ENCODE results near the gene RAB27B.
"Not testable (repeated sequence)": the region's sequence is repeated elsewhere in the genome, so short reads cannot be mapped to it uniquely, and the experiment has no call there.

Gene RAB27B

DNA sequence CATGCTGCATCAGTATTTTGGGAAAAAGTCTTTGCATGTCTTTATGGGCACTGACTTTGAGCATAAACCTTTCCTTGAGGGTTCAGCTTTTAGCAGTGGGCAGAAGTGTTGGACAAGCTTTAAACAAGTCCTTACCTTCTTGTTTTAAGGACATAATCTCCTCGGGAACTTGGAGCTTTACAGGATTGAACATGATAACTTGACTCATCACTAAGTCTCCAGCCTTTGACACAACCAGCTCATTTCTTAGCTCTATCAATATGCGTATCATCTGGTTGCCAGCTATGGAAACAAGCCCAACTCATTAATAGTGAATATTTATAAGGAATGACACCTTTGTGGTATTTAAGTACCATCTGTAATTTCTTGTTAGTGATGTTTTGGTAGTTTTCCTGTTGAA is 21.0 kb upstream of the RAB27B start:
- Histone ChIP-seq H3K36me3 (ENCODE audit: control insufficient read depth, insufficient read depth, low read length) (no peaks in the 10 kb centered on the region), H3K27ac (ENCODE audit: low read depth, low read length) (no peak overlapping the region), H3K79me1 (ENCODE audit: low read length) (no peaks in the 10 kb centered on the region), H3K4me2 (ENCODE audit: low read length) (no peak overlapping the region), H2BK15ac (replicated peaks; ENCODE audit: low read depth) (no peak overlapping the region), H3K4me1 (ENCODE audit: control insufficient read depth, low read depth, low read length) (no peaks in the 10 kb centered on the region), H2BK5ac (ENCODE audit: low read length) (no peak overlapping the region), H3K9ac (ENCODE audit: low read length) (no peak overlapping the region), H2AK5ac (ENCODE audit: low read length) (no peak overlapping the region), H3K56ac (ENCODE audit: low read length) (no peak overlapping the region), H3K27me3 (ENCODE audit: insufficient read depth, low read length, poor library complexity) (no peaks in the 10 kb centered on the region), H3K4me3 (ENCODE audit: low read length) (no peak overlapping the region), H3K4ac (ENCODE audit: low read depth, low read length) (no peak overlapping the region), H2BK120ac (ENCODE audit: low read depth, low read length) (no peak overlapping the region), H3K18ac (ENCODE audit: low read length) (no peak overlapping the region), H3K23ac (ENCODE audit: low read length) (no peak overlapping the region), H4K5ac (ENCODE audit: low read length) (no peak overlapping the region), H3K79me2 (ENCODE audit: control insufficient read depth, insufficient read depth, low read length) (no peaks in the 10 kb centered on the region), H4K8ac (ENCODE audit: low read depth, low read length) (no peak overlapping the region)
- DNase-seq: no peak
- no CpG with 5 or more reads among the region's 2 CpGs for WGBS (ENCODE audit: extremely low coverage, insufficient coverage, low lambda C conversion rate)

DNA sequence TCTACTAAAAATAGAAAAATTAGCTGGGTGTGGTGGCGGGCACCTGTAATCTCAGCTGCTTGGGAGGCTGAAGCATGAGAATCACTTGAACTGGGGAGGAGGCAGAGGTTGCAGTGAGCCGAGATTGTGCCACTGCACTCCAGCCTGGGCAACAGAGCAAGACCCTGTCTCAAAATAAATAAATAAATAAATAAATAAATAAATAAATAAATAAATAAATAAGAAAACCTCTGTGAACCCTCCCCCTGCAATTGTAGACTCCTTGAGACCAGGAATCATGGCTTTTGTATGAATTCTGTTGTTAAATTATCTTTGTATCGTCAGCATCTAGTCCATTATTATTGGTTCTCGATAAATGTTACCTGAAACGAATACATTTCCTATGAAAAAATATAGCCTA is 17.6 kb upstream of the RAB27B start:
- H3K79me1 ChIP-seq (ENCODE audit: low read length); H3K27me3 ChIP-seq (ENCODE audit: insufficient read depth, low read length, poor library complexity); H2BK120ac ChIP-seq (ENCODE audit: low read depth, low read length); H3K4me2 ChIP-seq (ENCODE audit: low read length); H4K8ac ChIP-seq (ENCODE audit: low read depth, low read length); H3K79me2 ChIP-seq (ENCODE audit: control insufficient read depth, insufficient read depth, low read length); H3K36me3 ChIP-seq (ENCODE audit: control insufficient read depth, insufficient read depth, low read length); H3K4me1 ChIP-seq (ENCODE audit: control insufficient read depth, low read depth, low read length); H3K4ac ChIP-seq (ENCODE audit: low read depth, low read length); H3K23ac ChIP-seq (ENCODE audit: low read length); DNase-seq; H3K18ac ChIP-seq (ENCODE audit: low read length); H3K27ac ChIP-seq (ENCODE audit: low read depth, low read length); H3K56ac ChIP-seq (ENCODE audit: low read length); H4K5ac ChIP-seq (ENCODE audit: low read length); H2AK5ac ChIP-seq (ENCODE audit: low read length); H3K9ac ChIP-seq (ENCODE audit: low read length); H2BK5ac ChIP-seq (ENCODE audit: low read length); H3K4me3 ChIP-seq (ENCODE audit: low read length); H2BK15ac ChIP-seq (replicated peaks; ENCODE audit: low read depth): not testable (repeated sequence)
- no CpG with 5 or more reads among the region's 5 CpGs for WGBS (ENCODE audit: extremely low coverage, insufficient coverage, low lambda C conversion rate)

- H2BK120ac ChIP-seq (ENCODE audit: low read depth, low read length): no peak overlapping the region
- H4K8ac ChIP-seq (ENCODE audit: low read depth, low read length): no peak overlapping the region
- no peak overlapping the region for H3K23ac ChIP-seq (ENCODE audit: low read length)
- H3K18ac ChIP-seq (ENCODE audit: low read length): no peak overlapping the region
- H4K5ac ChIP-seq (ENCODE audit: low read length): no peak overlapping the region
- H3K9ac ChIP-seq (ENCODE audit: low read length): no peak overlapping the region
- H3K56ac ChIP-seq (ENCODE audit: low read length): no peak overlapping the region
- DNase-seq: no peak
- H2BK5ac ChIP-seq (ENCODE audit: low read length): no peak overlapping the region
- H3K4me1 ChIP-seq (ENCODE audit: control insufficient read depth, low read depth, low read length): no peaks in the 10 kb centered on the region
- no peak overlapping the region for H2AK5ac ChIP-seq (ENCODE audit: low read length)
- no peaks in the 10 kb centered on the region for H3K36me3 ChIP-seq (ENCODE audit: control insufficient read depth, insufficient read depth, low read length)
- H3K4me3 ChIP-seq (ENCODE audit: low read length): no peak overlapping the region
- H3K4ac ChIP-seq (ENCODE audit: low read depth, low read length): no peak overlapping the region
- H2BK15ac ChIP-seq (replicated peaks; ENCODE audit: low read depth): no peak overlapping the region
- WGBS (ENCODE audit: extremely low coverage, insufficient coverage, low lambda C conversion rate): no CpG with 5 or more reads among the region's 2 CpGs
- no peaks in the 10 kb centered on the region for H3K79me1 ChIP-seq (ENCODE audit: low read length)
- no peaks in the 10 kb centered on the region for H3K79me2 ChIP-seq (ENCODE audit: control insufficient read depth, insufficient read depth, low read length)
- no peak overlapping the region for H3K4me2 ChIP-seq (ENCODE audit: low read length)
- H3K27ac ChIP-seq (ENCODE audit: low read depth, low read length): no peak overlapping the region
- H3K27me3 ChIP-seq (ENCODE audit: insufficient read depth, low read length, poor library complexity): no peaks in the 10 kb centered on the region
Measured at GRCh38 chr18:54812885-54813284, 15.4 kb upstream of the RAB27B start.

DNA sequence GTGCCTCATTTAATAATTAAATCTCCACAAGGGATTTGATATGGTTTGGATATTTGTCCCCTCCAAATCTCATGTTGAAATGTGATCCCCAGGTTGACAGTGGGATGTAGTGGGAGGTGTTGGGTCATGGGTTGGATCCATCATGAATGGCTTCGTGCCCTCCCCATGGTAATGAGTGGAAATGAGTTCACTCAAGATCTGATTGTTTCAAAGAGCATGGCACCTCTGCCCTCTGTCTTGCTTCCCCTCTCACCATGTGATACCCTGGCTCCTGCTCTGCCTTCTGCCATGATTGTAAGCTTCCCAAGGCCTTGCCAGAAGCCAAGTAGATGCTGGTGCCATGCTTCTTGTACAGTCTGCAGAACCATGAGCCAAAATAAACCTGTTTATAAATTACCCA is 15.0 kb upstream of the RAB27B start:
- Histone ChIP-seq H3K36me3 (ENCODE audit: control insufficient read depth, insufficient read depth, low read length) (no peaks in the 10 kb centered on the region), H2BK5ac (ENCODE audit: low read length) (no peak overlapping the region), H3K79me1 (ENCODE audit: low read length) (no peaks in the 10 kb centered on the region), H3K27ac (ENCODE audit: low read depth, low read length) (no peak overlapping the region), H2BK120ac (ENCODE audit: low read depth, low read length) (no peak overlapping the region), H3K18ac (ENCODE audit: low read length) (no peak overlapping the region), H3K4me1 (ENCODE audit: control insufficient read depth, low read depth, low read length) (no peaks in the 10 kb centered on the region), H3K27me3 (ENCODE audit: insufficient read depth, low read length, poor library complexity) (no peaks in the 10 kb centered on the region), H2BK15ac (replicated peaks; ENCODE audit: low read depth) (no peak overlapping the region), H4K8ac (ENCODE audit: low read depth, low read length) (no peak overlapping the region), H3K4me2 (ENCODE audit: low read length) (no peak overlapping the region), H3K23ac (ENCODE audit: low read length) (no peak overlapping the region), H3K56ac (ENCODE audit: low read length) (no peak overlapping the region), H3K79me2 (ENCODE audit: control insufficient read depth, insufficient read depth, low read length) (no peaks in the 10 kb centered on the region), H3K4ac (ENCODE audit: low read depth, low read length) (no peak overlapping the region), H4K5ac (ENCODE audit: low read length) (no peak overlapping the region), H3K4me3 (ENCODE audit: low read length) (no peak overlapping the region), H3K9ac (ENCODE audit: low read length) (no peak overlapping the region), H2AK5ac (ENCODE audit: low read length) (no peak overlapping the region)
- DNase-seq: no peak
- WGBS (ENCODE audit: extremely low coverage, insufficient coverage, low lambda C conversion rate): no CpG with 5 or more reads among the region's 1 CpG

- Histone ChIP-seq H3K27ac (ENCODE audit: low read depth, low read length) (no peak overlapping the region), H3K4ac (ENCODE audit: low read depth, low read length) (no peak overlapping the region), H3K4me3 (ENCODE audit: low read length) (no peak overlapping the region), H3K79me1 (ENCODE audit: low read length) (no peaks in the 10 kb centered on the region), H3K9ac (ENCODE audit: low read length) (no peak overlapping the region), H4K8ac (ENCODE audit: low read depth, low read length) (no peak overlapping the region), H4K5ac (ENCODE audit: low read length) (no peak overlapping the region), H3K79me2 (ENCODE audit: control insufficient read depth, insufficient read depth, low read length) (no peaks in the 10 kb centered on the region), H2AK5ac (ENCODE audit: low read length) (no peak overlapping the region), H3K18ac (ENCODE audit: low read length) (no peak overlapping the region), H3K27me3 (ENCODE audit: insufficient read depth, low read length, poor library complexity) (no peaks in the 10 kb centered on the region), H3K23ac (ENCODE audit: low read length) (no peak overlapping the region), H2BK5ac (ENCODE audit: low read length) (no peak overlapping the region), H3K36me3 (ENCODE audit: control insufficient read depth, insufficient read depth, low read length) (no peaks in the 10 kb centered on the region), H2BK15ac (replicated peaks; ENCODE audit: low read depth) (no peak overlapping the region), H3K56ac (ENCODE audit: low read length) (no peak overlapping the region), H3K4me2 (ENCODE audit: low read length) (no peak overlapping the region), H2BK120ac (ENCODE audit: low read depth, low read length) (no peak overlapping the region), H3K4me1 (ENCODE audit: control insufficient read depth, low read depth, low read length) (no peaks in the 10 kb centered on the region)
- no CpG with 5 or more reads among the region's 1 CpG for WGBS (ENCODE audit: extremely low coverage, insufficient coverage, low lambda C conversion rate)
- DNase-seq: no peak
Measured at GRCh38 chr18:54813977-54814565, 14.2 kb upstream of the RAB27B start.

DNA sequence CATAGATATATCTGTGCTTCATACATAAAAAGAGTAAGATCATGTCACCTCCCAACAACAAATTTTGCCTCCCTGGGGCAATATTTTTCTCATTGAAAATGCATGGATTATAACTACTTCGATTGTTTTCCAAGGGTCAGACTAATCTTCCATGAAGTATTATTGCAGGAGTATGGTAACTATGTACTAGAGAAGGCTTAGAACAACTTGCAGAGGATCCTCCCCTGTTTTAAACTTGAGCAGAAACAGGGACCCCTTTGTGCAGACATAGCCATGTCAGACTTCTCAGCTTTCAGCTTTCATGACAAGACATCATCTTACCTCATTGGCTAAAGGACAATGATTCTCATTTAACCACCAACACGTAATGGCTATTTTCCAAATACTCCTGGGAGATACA is 13.2 kb upstream of the RAB27B start:
- Histone ChIP-seq H3K4me3 (ENCODE audit: low read length) (no peak overlapping the region), H2BK15ac (replicated peaks; ENCODE audit: low read depth) (no peak overlapping the region), H3K4me1 (ENCODE audit: control insufficient read depth, low read depth, low read length) (no peaks in the 10 kb centered on the region), H4K8ac (ENCODE audit: low read depth, low read length) (no peak overlapping the region), H3K4me2 (ENCODE audit: low read length) (no peak overlapping the region), H3K27me3 (ENCODE audit: insufficient read depth, low read length, poor library complexity) (no peaks in the 10 kb centered on the region), H3K79me2 (ENCODE audit: control insufficient read depth, insufficient read depth, low read length) (no peaks in the 10 kb centered on the region), H3K23ac (ENCODE audit: low read length) (no peak overlapping the region), H3K4ac (ENCODE audit: low read depth, low read length) (no peak overlapping the region), H2BK120ac (ENCODE audit: low read depth, low read length) (no peak overlapping the region), H3K79me1 (ENCODE audit: low read length) (no peaks in the 10 kb centered on the region), H2BK5ac (ENCODE audit: low read length) (no peak overlapping the region), H3K36me3 (ENCODE audit: control insufficient read depth, insufficient read depth, low read length) (no peaks in the 10 kb centered on the region), H3K18ac (ENCODE audit: low read length) (no peak overlapping the region), H3K27ac (ENCODE audit: low read depth, low read length) (no peak overlapping the region), H3K56ac (ENCODE audit: low read length) (no peak overlapping the region), H3K9ac (ENCODE audit: low read length) (no peak overlapping the region), H2AK5ac (ENCODE audit: low read length) (no peak overlapping the region), H4K5ac (ENCODE audit: low read length) (no peak overlapping the region)
- WGBS (ENCODE audit: extremely low coverage, insufficient coverage, low lambda C conversion rate): no CpG with 5 or more reads among the region's 2 CpGs
- DNase-seq: no peak
